HL-60 (cell line): Measurements from ENCODE around the gene ZRANB3.
A peak's percentile ranks its signal among the peaks of the same experiment; 100 is the strongest.

Experiments
- DNase-seq, 2 experiments: peaks; one replicate each; pipeline ENCODE4 v3.0.0-alpha.2; 2010 to 2020; ENCODE audit warnings: low read depth in 1 of 2, low spot score in 1 of 2
- H3K27ac ChIP-seq: fragments of 250-450 bp; sonication (Bioruptor Pico); replicated peaks from 2 replicates; pipeline ENCODE4 v1.5.1; 2020; ENCODE audit warnings: mild to moderate bottlenecking, moderate library complexity
- H3K27me3 ChIP-seq: fragments of 250-450 bp; sonication (Bioruptor Pico); 2 replicates; pipeline ENCODE4 v1.5.1; 2021; ENCODE audit warnings: mild to moderate bottlenecking, moderate library complexity; ENCODE audit not compliant: insufficient read depth, poor library complexity, severe bottlenecking
- H3K4me3 ChIP-seq: replicated peaks from 2 replicates; pipeline ENCODE4 v1.5.1; 2011; ENCODE audit warnings: mild to moderate bottlenecking, control low read depth, low read length; ENCODE audit not compliant: insufficient read depth
- CTCF ChIP-seq: IDR thresholded peaks from one replicate; pipeline ENCODE4 v1.5.1; 2011; ENCODE audit warnings: low read length, control low read depth, inconsistent platforms; ENCODE audit not compliant: insufficient read depth
- GABPA ChIP-seq: IDR thresholded peaks from 2 replicates; pipeline ENCODE4 v1.6.1; 2012; ENCODE audit warnings: low read depth
- POLR2AphosphoS5 ChIP-seq: IDR thresholded peaks from 2 replicates; pipeline ENCODE4 v1.6.1; 2012; ENCODE audit warnings: low read depth
- REST ChIP-seq: IDR thresholded peaks from 2 replicates; pipeline ENCODE4 v1.6.1; 2012; ENCODE audit warnings: low read depth; ENCODE audit not compliant: insufficient replicate concordance
- SPI1 ChIP-seq: IDR thresholded peaks from 2 replicates; pipeline ENCODE4 v1.6.1; 2012; ENCODE audit warnings: low read depth, mild to moderate bottlenecking, borderline replicate concordance
- long read RNA-seq: library from polyadenylated mRNA; unstranded; transcript quantifications from one replicate; pipeline ENCODE4 v2.0.0, GENCODE V29; 2020

The ZRANB3 gene
- long read RNA-seq, partial matches to known transcripts, result 0 of 15 reads
- long read RNA-seq, other reads (novel, unspliced or antisense), result 15 of 15 reads

GRCh38 chr2:135530313-135531230 is at the start of gene ZRANB3:
Gene ZRANB3, minus strand, starts transcription at chr2:135531218.
- no peaks in the 10 kb centered on the region for H3K27me3 ChIP-seq
- H3K4me3 ChIP-seq, result peak within 1 kb of the TSS; percentile 67
- TF ChIP-seq CTCF (no peak), POLR2AphosphoS5 (peak; percentile 78), REST (peak; percentile 6), SPI1 (no peak), GABPA (peak; percentile 73)
- DNase-seq, result peak; percentile 96 to 99
- H3K27ac ChIP-seq, result peak within 1 kb of the TSS; percentile 98

- H3K27ac ChIP-seq, result no peak overlapping the region
- TF ChIP-seq SPI1 (no peak), POLR2AphosphoS5 (no peak), REST (no peak), GABPA (no peak), CTCF (no peak)
- DNase-seq, result no peak
- no peaks in the 10 kb centered on the region for H3K27me3 ChIP-seq
- no peak overlapping the region for H3K4me3 ChIP-seq
Measured at GRCh38 chr2:135573620-135574019, 42.6 kb upstream of the ZRANB3 start.

- Histone ChIP-seq H3K27ac (no peak overlapping the region), H3K4me3 (no peak overlapping the region), H3K27me3 (no peaks in the 10 kb centered on the region)
- DNase-seq, result no peak
- TF ChIP-seq GABPA, result no peak
- TF ChIP-seq CTCF, result no peak
- TF ChIP-seq SPI1, result no peak
- TF ChIP-seq POLR2AphosphoS5, result no peak
- no peak for TF ChIP-seq REST
Measured at GRCh38 chr2:135570884-135571283, 39.9 kb upstream of the ZRANB3 start.
